Measurements from ENCODE around the gene LIN54.
"Not testable (repeated sequence)": the region's sequence is repeated elsewhere in the genome, so short reads cannot be mapped to it uniquely, and the experiment has no call there.

Gene LIN54

GRCh38 chr4:83010522-83011318, at the start of gene LIN54:
LIN54 (minus strand) TSS chr4:83010823; CDS start chr4:82984844, 25,979 bp downstream.
- no peak within 1 kb of the TSS for H3K27ac ChIP-seq (ENCODE audit: low read length)
- peak within 1 kb of the TSS; percentile 86 for H3K4me3 ChIP-seq (ENCODE audit: low read length)
- H3K9ac ChIP-seq (ENCODE audit: low read depth, low read length), result peak within 1 kb of the TSS; percentile 82
- peaks cover 25% of the 10 kb centered on the region for H3K27me3 ChIP-seq (ENCODE audit: insufficient read depth, low read length)
- H3K4me1 ChIP-seq (ENCODE audit: insufficient read depth, low read length), result peaks cover 13% of the 10 kb centered on the region; the same call in 1 of the 2 replicates
- H3K36me3 ChIP-seq (ENCODE audit: insufficient read depth, low read depth, low read length), result no peaks in the 10 kb centered on the region
- H3K9me3 ChIP-seq (ENCODE audit: insufficient read depth, low read depth, low read length), result no peaks in the 10 kb centered on the region

DNA sequence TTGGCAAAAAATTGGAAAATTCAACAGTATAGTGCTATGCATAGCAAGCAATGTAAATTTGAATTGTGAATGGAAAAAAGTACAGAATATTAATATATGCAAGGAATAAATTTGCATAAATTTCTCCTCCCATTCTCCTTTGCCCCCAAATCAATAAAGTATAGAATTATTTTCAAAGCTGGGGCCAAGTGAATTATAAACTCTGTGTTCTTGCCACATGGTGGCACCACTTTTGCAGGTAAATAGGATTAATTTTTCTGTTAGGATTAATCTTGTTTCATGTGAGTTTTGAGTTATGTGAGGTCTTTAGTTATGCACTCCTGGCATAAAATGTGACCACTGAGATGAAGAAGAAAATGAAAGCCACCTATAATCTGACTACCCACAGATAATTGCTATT, 44.3 kb upstream of the LIN54 start:
- no peaks in the 10 kb centered on the region for H3K27me3 ChIP-seq (ENCODE audit: insufficient read depth, low read length)
- H3K4me1 ChIP-seq (ENCODE audit: insufficient read depth, low read length), result no peaks in the 10 kb centered on the region
- peaks cover 43% of the 10 kb centered on the region for H3K36me3 ChIP-seq (ENCODE audit: insufficient read depth, low read depth, low read length)
- H3K4me3 ChIP-seq (ENCODE audit: low read length), result no peak overlapping the region
- H3K27ac ChIP-seq (ENCODE audit: low read length), result no peak overlapping the region
- H3K9ac ChIP-seq (ENCODE audit: low read depth, low read length), result no peak overlapping the region
- no peaks in the 10 kb centered on the region for H3K9me3 ChIP-seq (ENCODE audit: insufficient read depth, low read depth, low read length)

- H3K4me1 ChIP-seq (ENCODE audit: insufficient read depth, low read length); H3K27me3 ChIP-seq (ENCODE audit: insufficient read depth, low read length); H3K9me3 ChIP-seq (ENCODE audit: insufficient read depth, low read depth, low read length); H3K9ac ChIP-seq (ENCODE audit: low read depth, low read length); H3K27ac ChIP-seq (ENCODE audit: low read length); H3K4me3 ChIP-seq (ENCODE audit: low read length): not testable (repeated sequence)
- H3K36me3 ChIP-seq (ENCODE audit: insufficient read depth, low read depth, low read length), result peaks cover 34% of the 10 kb centered on the region
Measured at GRCh38 chr4:83048781-83049180, 38.2 kb upstream of the LIN54 start.

DNA sequence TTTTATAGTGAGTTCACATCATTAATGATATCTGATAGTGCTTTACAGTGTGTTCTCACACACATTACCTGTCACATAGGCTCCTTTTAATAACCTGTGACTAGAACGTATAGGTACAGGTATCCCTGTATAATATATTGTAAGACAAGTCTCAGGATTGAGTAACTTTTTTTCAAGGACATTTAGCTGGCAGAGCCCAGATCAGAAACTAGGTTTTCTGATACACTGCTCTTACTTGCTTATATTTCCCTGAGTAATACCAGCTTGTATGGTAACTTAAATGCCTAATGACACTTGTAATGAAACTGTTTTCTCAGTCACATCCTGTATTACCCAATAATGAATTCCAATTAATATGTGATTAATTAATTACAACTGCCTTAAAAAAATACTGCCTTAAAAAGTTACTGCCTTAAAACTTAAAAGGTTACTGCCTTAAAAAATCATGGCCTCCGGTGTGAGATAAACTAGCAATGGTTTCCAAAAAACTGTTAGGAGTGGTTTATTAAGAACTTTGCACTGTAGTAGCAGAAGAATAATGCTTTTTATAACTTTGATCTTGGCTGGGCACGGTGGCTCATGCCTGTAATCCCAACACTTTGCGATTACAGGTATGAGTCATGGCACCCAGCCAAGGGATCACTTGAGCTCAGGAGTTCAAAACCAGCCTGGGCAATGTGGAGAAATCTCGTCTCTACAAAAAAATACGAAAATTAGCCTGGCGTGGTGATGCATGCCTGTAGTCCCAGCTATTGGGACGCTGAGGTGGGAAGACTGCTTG, 36.3 kb upstream of the LIN54 start:
- Histone ChIP-seq H3K27ac (ENCODE audit: low read length) (no peak overlapping the region), H3K27me3 (ENCODE audit: insufficient read depth, low read length) (no peaks in the 10 kb centered on the region), H3K9ac (ENCODE audit: low read depth, low read length) (no peak overlapping the region), H3K9me3 (ENCODE audit: insufficient read depth, low read depth, low read length) (no peaks in the 10 kb centered on the region), H3K36me3 (ENCODE audit: insufficient read depth, low read depth, low read length) (peaks cover 19% of the 10 kb centered on the region; the same call in 1 of the 2 replicates), H3K4me3 (ENCODE audit: low read length) (no peak overlapping the region), H3K4me1 (ENCODE audit: insufficient read depth, low read length) (no peaks in the 10 kb centered on the region)

DNA sequence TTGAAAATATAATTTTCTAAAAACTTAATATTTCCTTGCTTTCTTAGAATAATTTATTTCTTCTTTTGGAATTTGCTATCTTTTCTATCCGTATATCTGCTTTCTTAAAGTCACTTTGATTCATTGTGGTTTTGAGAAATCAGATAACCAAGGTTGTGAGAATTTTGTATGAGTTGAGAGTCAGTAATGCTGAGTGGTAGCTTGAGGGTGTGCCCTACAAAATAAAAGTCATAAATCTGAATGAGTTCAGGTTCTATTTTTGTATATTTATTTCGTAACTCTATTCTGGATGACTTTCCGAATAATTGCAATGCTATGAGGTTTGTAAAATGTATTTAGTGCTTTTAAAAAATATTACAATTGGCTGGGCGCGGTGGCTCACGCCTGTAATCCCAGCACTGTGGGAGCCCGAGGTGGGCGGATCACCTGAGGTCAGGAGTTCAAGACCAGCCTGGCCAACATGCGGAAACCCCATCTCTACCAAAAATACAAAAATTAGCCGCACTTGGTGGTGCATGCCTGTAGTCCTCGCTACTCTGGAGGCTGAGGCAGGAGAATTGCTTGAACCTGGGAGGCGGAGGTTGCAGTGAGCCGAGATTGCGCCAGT, 33.3 kb upstream of the LIN54 start:
- Histone ChIP-seq H3K9me3 (ENCODE audit: insufficient read depth, low read depth, low read length) (no peaks in the 10 kb centered on the region), H3K27ac (ENCODE audit: low read length) (no peak overlapping the region), H3K4me1 (ENCODE audit: insufficient read depth, low read length) (no peaks in the 10 kb centered on the region), H3K4me3 (ENCODE audit: low read length) (no peak overlapping the region), H3K27me3 (ENCODE audit: insufficient read depth, low read length) (no peaks in the 10 kb centered on the region), H3K36me3 (ENCODE audit: insufficient read depth, low read depth, low read length) (no peaks in the 10 kb centered on the region), H3K9ac (ENCODE audit: low read depth, low read length) (no peak overlapping the region)

DNA sequence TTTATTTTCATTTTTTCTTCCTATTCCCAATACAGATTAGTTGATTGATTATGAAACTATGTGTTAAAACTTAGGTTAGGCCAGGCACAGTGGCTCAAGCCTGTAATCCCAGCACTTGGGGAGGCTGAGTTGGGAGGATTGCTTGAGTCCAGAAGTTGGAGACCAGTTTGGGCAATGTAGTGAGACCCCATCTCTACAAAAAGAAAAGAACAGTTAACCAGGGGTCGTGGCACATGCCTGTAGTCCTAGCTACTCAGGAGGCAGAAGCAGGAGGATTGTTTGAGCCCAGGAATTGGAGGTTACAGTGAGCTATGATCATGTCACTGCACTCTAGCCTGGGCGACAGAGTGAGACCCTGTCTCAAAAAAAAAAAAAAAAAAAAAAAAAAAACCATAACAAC, 32.5 kb upstream of the LIN54 start:
- H3K4me3 ChIP-seq (ENCODE audit: low read length); H3K27ac ChIP-seq (ENCODE audit: low read length); H3K4me1 ChIP-seq (ENCODE audit: insufficient read depth, low read length); H3K9ac ChIP-seq (ENCODE audit: low read depth, low read length); H3K27me3 ChIP-seq (ENCODE audit: insufficient read depth, low read length); H3K9me3 ChIP-seq (ENCODE audit: insufficient read depth, low read depth, low read length); H3K36me3 ChIP-seq (ENCODE audit: insufficient read depth, low read depth, low read length): not testable (repeated sequence)

GRCh38 chr4:83040269-83040668, 29.6 kb upstream of the LIN54 start:
- Histone ChIP-seq H3K36me3 (ENCODE audit: insufficient read depth, low read depth, low read length) (no peaks in the 10 kb centered on the region), H3K27me3 (ENCODE audit: insufficient read depth, low read length) (no peaks in the 10 kb centered on the region), H3K27ac (ENCODE audit: low read length) (no peak overlapping the region), H3K9ac (ENCODE audit: low read depth, low read length) (no peak overlapping the region), H3K4me3 (ENCODE audit: low read length) (no peak overlapping the region), H3K4me1 (ENCODE audit: insufficient read depth, low read length) (peaks cover 2% of the 10 kb centered on the region; the same call in 1 of the 2 replicates), H3K9me3 (ENCODE audit: insufficient read depth, low read depth, low read length) (no peaks in the 10 kb centered on the region)

- H3K4me1 ChIP-seq (ENCODE audit: insufficient read depth, low read length), result peaks cover 2% of the 10 kb centered on the region; the same call in 1 of the 2 replicates
- no peak overlapping the region for H3K9ac ChIP-seq (ENCODE audit: low read depth, low read length)
- no peak overlapping the region for H3K4me3 ChIP-seq (ENCODE audit: low read length)
- H3K9me3 ChIP-seq (ENCODE audit: insufficient read depth, low read depth, low read length), result no peaks in the 10 kb centered on the region
- H3K27me3 ChIP-seq (ENCODE audit: insufficient read depth, low read length), result no peaks in the 10 kb centered on the region
- no peak overlapping the region for H3K27ac ChIP-seq (ENCODE audit: low read length)
- no peaks in the 10 kb centered on the region for H3K36me3 ChIP-seq (ENCODE audit: insufficient read depth, low read depth, low read length)
Measured at GRCh38 chr4:83036991-83037665, 26.5 kb upstream of the LIN54 start.

DNA sequence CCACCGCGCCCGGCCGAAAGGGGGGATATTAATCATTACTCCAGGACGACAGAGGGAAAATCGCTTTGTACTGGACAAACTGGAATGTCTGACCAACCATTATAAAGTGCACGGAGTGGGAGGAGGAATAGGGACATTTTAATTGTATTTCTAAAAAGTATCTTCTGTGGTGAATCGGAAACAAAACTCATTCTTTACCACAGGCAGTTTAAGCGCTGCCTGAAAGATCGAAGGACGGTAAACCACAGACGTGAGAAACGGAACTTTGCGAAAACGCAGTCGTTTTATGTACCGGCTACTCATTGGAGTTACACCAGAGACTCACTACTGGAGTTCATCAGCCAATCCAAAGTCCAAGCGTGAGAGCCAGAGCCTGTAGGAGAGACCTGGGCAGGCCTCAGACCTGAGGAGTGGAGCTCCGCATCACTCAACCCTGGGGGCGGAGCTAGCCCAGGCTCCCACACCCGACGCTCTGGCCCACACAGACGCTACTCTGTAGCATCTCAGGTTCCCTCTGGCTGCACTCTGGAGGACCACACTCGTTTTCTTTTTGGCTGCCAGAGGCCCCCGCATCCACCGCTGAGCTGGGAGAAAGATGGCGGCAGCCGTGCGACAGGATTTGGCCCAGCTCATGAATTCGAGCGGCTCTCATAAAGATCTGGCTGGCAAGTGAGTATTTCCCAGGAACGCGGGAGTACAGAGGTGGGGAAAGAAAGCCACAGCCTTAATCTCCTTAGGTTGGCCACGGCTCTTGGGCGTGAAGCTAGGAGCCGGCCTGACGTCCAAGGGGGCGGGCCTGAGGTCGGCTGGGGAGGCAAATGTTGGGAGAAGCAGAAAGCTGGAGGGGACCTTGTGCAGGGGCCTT, 24.2 kb upstream of the LIN54 start, which contains the start of gene COPS4:
TSS of gene COPS4 (plus strand) at position 554 of the 865 bp plus-strand sequence. CDS start at position 596, 42 bp downstream.
- no peaks in the 10 kb centered on the region for H3K36me3 ChIP-seq (ENCODE audit: insufficient read depth, low read depth, low read length)
- no peak within 1 kb of the TSS for H3K27ac ChIP-seq (ENCODE audit: low read length)
- no peaks in the 10 kb centered on the region for H3K9me3 ChIP-seq (ENCODE audit: insufficient read depth, low read depth, low read length)
- H3K9ac ChIP-seq (ENCODE audit: low read depth, low read length), result peak within 1 kb of the TSS; percentile 88
- H3K4me3 ChIP-seq (ENCODE audit: low read length), result peak within 1 kb of the TSS; percentile 89
- peaks cover 2% of the 10 kb centered on the region; the same call in 1 of the 2 replicates for H3K4me1 ChIP-seq (ENCODE audit: insufficient read depth, low read length)
- peaks cover 4% of the 10 kb centered on the region for H3K27me3 ChIP-seq (ENCODE audit: insufficient read depth, low read length)

DNA sequence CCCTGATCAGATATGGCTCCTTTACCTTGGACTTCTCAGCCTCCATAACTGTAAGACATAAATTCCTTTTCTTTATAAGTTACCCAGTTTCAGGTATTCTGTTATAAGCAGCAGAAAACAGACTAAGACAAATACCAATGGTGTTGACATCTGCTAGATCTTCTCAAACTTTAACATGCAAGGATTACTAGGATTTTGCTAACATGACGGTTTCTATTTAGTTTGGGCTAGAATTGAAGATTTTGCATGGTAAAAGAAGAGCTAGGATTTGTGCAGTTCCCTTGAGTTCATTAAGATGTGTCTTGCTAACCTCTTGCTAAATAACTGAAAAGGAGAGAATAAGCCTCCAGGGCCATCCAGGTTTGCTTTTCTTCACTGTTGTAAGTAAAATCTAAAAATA, 19.1 kb upstream of the LIN54 start:
- H3K27ac ChIP-seq (ENCODE audit: low read length), result no peak overlapping the region
- peaks cover 22% of the 10 kb centered on the region for H3K27me3 ChIP-seq (ENCODE audit: insufficient read depth, low read length)
- no peak overlapping the region for H3K9ac ChIP-seq (ENCODE audit: low read depth, low read length)
- H3K4me1 ChIP-seq (ENCODE audit: insufficient read depth, low read length), result no peaks in the 10 kb centered on the region
- no peaks in the 10 kb centered on the region for H3K36me3 ChIP-seq (ENCODE audit: insufficient read depth, low read depth, low read length)
- peaks cover 3% of the 10 kb centered on the region for H3K9me3 ChIP-seq (ENCODE audit: insufficient read depth, low read depth, low read length)
- H3K4me3 ChIP-seq (ENCODE audit: low read length), result no peak overlapping the region
